ENCODE measurements around the gene ACAA1. TPM values are rescaled to one million over a fixed set of nuclear protein-coding genes. Genes with fewer than 3 reads are reported as not detected.

The ACAA1 gene
- total and polyA plus RNA-seq, 2 of the 13 experiments (the other 11 are each of a cell fraction or from before 2014, with no cell fraction given): 60.8 to 188 TPM

- TF ChIP-seq, protein P1, sequence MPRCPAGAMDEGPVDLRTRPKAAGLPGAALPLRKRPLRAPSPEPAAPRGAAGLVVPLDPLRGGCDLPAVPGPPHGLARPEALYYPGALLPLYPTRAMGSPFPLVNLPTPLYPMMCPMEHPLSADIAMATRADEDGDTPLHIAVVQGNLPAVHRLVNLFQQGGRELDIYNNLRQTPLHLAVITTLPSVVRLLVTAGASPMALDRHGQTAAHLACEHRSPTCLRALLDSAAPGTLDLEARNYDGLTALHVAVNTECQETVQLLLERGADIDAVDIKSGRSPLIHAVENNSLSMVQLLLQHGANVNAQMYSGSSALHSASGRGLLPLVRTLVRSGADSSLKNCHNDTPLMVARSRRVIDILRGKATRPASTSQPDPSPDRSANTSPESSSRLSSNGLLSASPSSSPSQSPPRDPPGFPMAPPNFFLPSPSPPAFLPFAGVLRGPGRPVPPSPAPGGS (CRISPR knock-in tag; IDR thresholded peaks at IDR 0.05): peak; percentile 84
- TF ChIP-seq MXD1 (CRISPR knock-in tag; IDR thresholded peaks at IDR 0.05) (peak; percentile 36; the same call in 1 of the 2 replicates), ZNF768 (CRISPR knock-in tag; IDR thresholded peaks at IDR 0.05) (peak; percentile 29; the same call in 1 of the 2 replicates), ZNF136 (CRISPR knock-in tag; IDR thresholded peaks at IDR 0.05; ENCODE audit: low read depth) (peak; percentile 34; the same call in 1 of the 2 replicates), ZNF354B (CRISPR knock-in tag; IDR thresholded peaks at IDR 0.05) (no peak), GMEB1 (CRISPR knock-in tag; IDR thresholded peaks at IDR 0.05; ENCODE audit: borderline replicate concordance) (peak; percentile 62; the same call in 1 of the 2 replicates), BORCS8-MEF2B (CRISPR knock-in tag; IDR thresholded peaks at IDR 0.05) (peak; percentile 69; the same call in 1 of the 2 replicates), GATA4 (IDR thresholded peaks at IDR 0.05; ENCODE audit: borderline replicate concordance, low read depth) (peak; percentile 79), NFYC (CRISPR knock-in tag; IDR thresholded peaks at IDR 0.05) (peak; percentile 78), ZNF773 (CRISPR knock-in tag; IDR thresholded peaks at IDR 0.05; ENCODE audit: borderline replicate concordance) (peak; percentile 90; the same call in 1 of the 2 replicates), CEBPG (CRISPR knock-in tag; IDR thresholded peaks at IDR 0.05) (peak; percentile 50; the same call in 1 of the 2 replicates), MXI1 (IDR thresholded peaks at IDR 0.05; ENCODE audit: borderline replicate concordance, low read depth, low read length) (peak; percentile 65; the same call in 1 of the 3 replicates), ZBTB3 (CRISPR knock-in tag; IDR thresholded peaks at IDR 0.05; ENCODE audit: borderline replicate concordance, low read depth) (0 out of 2 replicates have a peak, but pooled peaks have one; percentile 58), ZMAT3 (CRISPR knock-in tag; conservative IDR thresholded peaks at IDR 0.05) (0 out of 2 replicates have a peak, but pooled peaks have one; percentile 8), ZNF350 (CRISPR knock-in tag; IDR thresholded peaks at IDR 0.05; ENCODE audit: borderline replicate concordance, low read depth) (0 out of 2 replicates have a peak, but pooled peaks have one; percentile 18), POLR2AphosphoS5 (IDR thresholded peaks at IDR 0.05; ENCODE audit: low read depth, low read length) (peak; percentile 97), PITX1 (CRISPR knock-in tag; IDR thresholded peaks at IDR 0.05) (peak; percentile 79; the same call in 1 of the 2 replicates), RFX1 (IDR thresholded peaks at IDR 0.05) (no peak; the same call in 1 of the 2 replicates), ELF1 (CRISPR knock-in tag; IDR thresholded peaks at IDR 0.05) (peak; percentile 90), ARNTL (CRISPR knock-in tag; IDR thresholded peaks at IDR 0.05) (no peak), ZNF431 (CRISPR knock-in tag; IDR thresholded peaks at IDR 0.05; ENCODE audit: borderline replicate concordance, low read depth) (peak; percentile 86; the same call in 1 of the 2 replicates), ZNF552 (CRISPR knock-in tag; IDR thresholded peaks at IDR 0.05; ENCODE audit: borderline replicate concordance) (no peak), ZNF317 (CRISPR knock-in tag; IDR thresholded peaks at IDR 0.05) (0 out of 2 replicates have a peak, but pooled peaks have one; percentile 43), ZNF337 (CRISPR knock-in tag; IDR thresholded peaks at IDR 0.05; ENCODE audit: borderline replicate concordance, low read depth) (0 out of 2 replicates have a peak, but pooled peaks have one; percentile 80)
- TF ChIP-seq, protein P2, sequence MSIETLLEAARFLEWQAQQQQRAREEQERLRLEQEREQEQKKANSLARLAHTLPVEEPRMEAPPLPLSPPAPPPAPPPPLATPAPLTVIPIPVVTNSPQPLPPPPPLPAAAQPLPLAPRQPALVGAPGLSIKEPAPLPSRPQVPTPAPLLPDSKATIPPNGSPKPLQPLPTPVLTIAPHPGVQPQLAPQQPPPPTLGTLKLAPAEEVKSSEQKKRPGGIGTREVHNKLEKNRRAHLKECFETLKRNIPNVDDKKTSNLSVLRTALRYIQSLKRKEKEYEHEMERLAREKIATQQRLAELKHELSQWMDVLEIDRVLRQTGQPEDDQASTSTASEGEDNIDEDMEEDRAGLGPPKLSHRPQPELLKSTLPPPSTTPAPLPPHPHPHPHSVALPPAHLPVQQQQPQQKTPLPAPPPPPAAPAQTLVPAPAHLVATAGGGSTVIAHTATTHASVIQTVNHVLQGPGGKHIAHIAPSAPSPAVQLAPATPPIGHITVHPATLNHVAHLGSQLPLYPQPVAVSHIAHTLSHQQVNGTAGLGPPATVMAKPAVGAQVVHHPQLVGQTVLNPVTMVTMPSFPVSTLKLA (IDR thresholded peaks at IDR 0.05): peak; percentile 39; the same call in 1 of the 2 replicates
Measured at GRCh38 chr3:38136777-38137614, at the start of gene ACAA1 (continued).
